HG02588 (cell line): ENCODE measurements around the gene HJURP.

Source experiments
- ATAC-seq: cut with Tn5 transposase; IDR thresholded peaks from one replicate; pipeline ENCODE4 v1.9.1; 2021; ENCODE audit warnings: mild to moderate bottlenecking, moderate library complexity; ENCODE audit not compliant: unreplicated experiment

The HJURP gene

DNA sequence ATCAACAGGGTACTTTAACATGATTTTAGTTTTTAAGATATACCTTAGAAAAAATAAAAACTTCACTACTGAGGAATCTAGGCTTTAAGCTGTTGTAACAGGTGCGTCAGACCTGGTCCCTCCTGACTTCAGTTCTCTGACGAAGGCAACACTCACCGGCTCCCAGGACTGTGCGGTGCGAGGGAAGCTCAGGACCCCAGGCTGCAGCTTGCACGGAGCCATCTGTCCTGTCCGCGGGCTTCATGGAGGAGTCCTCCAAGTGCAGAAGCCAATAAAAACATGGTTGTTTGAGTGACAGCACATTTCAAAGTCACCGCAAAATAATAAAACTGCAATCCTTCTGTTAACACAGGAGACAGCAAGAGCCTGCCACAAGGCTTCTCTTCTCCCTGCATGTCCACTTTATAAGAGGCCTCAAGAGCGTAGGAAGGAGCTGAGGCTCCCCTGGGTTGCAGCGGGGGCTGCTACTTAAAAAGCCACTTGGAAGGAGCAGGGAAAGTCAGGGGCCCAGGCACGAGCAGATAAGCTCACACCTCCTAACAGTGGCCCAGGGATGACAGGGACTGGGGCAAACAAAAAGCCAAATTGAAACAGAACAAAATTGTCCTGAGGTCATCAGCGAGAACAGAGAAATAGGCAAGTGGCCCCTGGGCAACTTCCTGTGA lies 4.6 kb downstream of the HJURP start:
- ATAC-seq = no peak

DNA sequence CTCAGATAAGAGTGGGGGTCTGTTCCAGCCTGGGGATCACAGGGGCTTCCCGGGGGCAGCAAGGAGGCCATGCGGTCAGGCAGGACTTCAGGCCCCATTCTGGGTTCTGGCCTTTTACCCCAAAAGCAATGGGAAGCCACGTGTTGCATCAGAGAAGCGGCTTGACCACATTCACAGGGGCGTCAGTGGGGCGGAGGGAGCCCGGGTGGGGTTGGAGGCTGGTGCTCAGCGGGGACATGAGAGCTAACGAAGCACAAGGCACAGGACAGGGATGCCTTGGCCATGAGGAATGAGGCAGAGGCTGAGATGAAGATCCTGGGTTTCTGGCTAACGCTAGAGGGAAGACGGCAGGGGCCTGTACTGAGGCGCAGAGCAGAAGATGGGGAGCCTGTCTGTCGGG lies 6.1 kb downstream of the HJURP start:
- no peak for ATAC-seq

DNA sequence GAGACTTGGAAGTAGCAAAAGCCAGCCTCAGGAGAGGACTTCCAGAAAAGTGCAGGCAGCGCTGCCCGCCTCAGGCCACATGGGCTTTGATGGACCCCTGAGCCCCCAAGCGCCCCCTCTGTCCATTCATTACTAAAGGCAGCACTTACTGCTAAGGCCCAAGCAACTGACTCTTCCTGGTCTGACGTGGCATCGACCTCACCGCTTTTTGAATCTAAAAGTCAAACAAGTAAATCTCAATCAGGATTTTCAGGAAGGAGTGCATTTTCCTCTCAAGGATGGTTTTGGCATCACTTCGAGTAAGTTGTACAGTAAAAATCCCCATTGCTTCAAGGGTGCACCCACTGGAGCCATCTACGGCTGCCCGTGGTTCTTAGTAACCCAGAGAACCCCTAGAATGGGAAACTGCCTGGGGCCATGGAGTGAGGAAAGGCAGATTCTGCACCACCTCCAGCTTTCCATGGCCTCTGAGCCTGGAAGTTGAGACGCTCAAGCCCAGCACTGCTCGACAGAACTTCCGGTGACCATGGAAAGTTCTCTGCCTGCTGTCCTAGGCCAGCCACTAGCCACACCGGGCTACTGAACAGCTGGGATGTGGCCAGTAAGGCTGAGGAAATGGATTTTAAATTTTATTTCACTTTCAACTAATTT lies 7.0 kb downstream of the HJURP start:
- ATAC-seq = no peak

- no peak for ATAC-seq
These were observed 7.7 kb downstream of the HJURP start for GRCh38 chr2:233846387-233847247.

GRCh38 chr2:233845301-233846060 lies 8.9 kb downstream of the HJURP start:
- ATAC-seq = no peak

- ATAC-seq = no peak
These were observed 9.5 kb downstream of the HJURP start for GRCh38 chr2:233844836-233845235.

- no peak for ATAC-seq
These were observed 10.1 kb downstream of the HJURP start for GRCh38 chr2:233844064-233844807.

GRCh38 chr2:233841183-233841582 lies 13.2 kb downstream of the HJURP start:
- ATAC-seq = no peak

DNA sequence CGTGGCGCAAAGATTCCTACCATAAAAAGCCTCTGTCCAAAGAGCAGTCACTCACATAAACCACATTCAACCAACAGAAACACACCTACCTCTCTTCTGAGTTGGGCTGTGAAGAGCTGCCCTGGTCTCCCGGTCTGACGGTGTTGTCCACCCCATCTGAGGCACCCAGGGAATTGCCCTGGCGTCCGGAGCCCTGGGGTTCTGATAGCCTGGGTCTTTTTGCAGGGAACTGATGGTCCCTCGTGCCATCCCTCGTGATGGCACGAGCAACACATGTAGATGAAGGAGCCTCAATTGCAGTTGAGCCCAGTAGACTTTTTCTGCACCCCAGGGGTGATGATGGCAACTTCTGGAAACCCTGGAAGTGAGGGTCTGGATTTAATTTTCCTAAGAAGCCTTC lies 13.8 kb downstream of the HJURP start:
- ATAC-seq = no peak

GRCh38 chr2:233839447-233839820 lies 14.9 kb downstream of the HJURP start:
- no peak for ATAC-seq

GRCh38 chr2:233838726-233839446 lies 15.4 kb downstream of the HJURP start:
- no peak for ATAC-seq

DNA sequence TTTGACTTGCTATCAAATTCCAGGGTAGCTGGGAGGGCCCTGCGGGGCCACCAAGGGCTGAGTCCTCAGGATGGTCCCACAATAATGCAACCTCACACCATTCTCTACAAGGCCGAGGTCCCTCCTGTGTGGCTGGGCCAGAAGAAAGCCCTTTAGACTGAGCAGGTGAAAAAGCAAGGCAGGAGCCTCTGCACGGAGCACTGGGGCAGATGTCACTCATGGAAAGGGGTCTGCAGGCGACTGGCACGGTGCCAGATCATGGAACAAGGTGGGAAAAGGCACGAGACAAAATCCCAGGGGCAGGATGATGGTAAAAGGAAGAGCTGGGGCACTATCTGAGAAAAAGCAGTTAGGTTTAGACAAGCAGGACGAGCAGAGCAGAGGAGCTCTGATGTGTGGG lies 16.1 kb downstream of the HJURP start:
- no peak for ATAC-seq

GRCh38 chr2:233837694-233838229 lies 16.6 kb downstream of the HJURP start:
- no peak for ATAC-seq

DNA sequence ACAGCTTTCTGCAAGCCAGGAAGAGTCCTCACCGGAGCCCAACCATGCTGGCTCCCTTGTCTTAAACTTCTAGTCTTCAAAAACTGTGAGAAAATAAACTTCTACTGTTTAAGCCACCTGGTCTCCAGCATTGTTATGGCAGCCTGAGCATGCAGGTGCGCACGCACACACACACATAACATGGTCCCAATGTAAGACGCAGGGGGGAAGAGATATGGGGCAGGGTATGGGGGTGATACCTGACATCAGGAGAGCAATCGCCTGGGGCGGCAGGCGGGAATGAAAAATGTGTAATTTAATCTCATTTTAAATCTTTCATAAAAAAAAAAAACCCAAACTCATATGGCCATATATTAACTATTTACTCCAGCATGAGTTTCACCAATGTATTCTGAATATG lies 18.0 kb downstream of the HJURP start:
- ATAC-seq = no peak

DNA sequence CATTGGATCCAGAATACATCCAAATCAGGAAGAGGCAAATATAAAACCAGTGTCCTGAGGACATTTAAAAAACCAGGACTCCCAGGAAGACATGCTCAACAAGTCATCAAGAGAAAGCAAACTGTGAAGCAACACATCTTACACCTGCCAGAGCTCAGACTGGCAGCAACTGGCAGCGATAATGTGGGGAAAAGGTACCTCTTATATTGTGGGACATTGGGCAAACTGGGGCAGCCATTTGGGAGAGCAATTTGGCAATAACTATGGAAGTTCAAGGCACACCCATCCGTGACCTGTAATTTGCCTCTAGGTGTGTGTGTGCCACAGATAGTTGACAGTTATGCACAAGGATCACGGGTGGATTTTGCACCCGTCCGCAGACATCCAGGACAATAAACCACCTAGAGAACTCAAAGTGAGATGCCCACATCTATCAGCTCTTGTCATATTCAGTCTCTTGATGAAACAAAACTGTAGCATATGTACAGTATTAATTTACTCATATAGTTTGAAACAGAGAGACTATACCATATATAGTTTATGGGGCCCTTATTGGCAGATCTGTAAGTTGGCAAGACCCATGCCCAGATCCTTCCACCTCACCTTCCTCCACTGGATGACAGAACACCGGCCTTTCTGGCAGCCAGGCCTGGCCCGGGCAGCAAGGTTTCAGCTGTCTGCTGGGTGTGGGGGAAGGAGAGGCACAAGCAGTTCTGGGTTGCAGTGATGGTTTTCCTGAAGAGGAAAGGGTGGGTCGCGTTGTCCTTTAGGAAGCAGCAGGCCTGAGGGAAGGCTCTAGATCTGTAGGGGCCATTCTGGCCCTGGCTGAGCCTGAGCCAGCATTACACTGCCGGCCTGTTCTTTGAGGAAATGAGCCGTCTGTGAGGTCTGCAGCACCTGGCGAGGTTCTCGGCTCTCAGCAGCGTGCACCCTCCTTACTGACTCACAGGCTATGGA lies 18.8 kb downstream of the HJURP start:
- no peak for ATAC-seq

DNA sequence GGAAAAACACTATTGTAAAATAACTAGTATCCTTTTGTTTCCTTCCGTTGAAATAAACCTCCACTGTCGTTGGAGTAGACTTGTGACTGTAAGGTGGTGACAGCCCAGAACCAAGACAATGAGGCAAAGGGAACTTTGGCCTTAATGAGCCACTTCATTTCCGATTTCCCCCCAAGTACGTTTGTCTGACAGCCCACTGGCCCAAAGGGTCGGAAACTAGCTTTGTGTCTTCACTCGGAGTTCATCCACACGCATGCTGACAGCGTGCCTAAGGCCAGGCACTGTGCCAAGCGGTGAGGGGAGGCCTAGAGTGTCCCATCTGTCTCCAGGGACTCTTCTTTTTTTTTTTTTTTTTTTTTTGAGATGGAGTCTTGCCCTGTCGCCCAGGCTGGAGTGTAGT lies 21.0 kb downstream of the HJURP start:
- no peak for ATAC-seq

GRCh38 chr2:233832869-233833311 lies 21.4 kb downstream of the HJURP start:
- no peak for ATAC-seq

- no peak for ATAC-seq
These were observed 21.9 kb downstream of the HJURP start for GRCh38 chr2:233832414-233832813.
